SK-N-SH (cell line): ENCODE results near the gene GSC2.

Source experiments
- CTCF ChIP-seq: fragments of 200-600 bp; sonication (generic); IDR thresholded peaks from 2 replicates; pipeline ENCODE4 v1.6.1; 2017; ENCODE audit warnings: antibody characterized with exemption, mild to moderate bottlenecking, moderate library complexity
- POLR2AphosphoS5 ChIP-seq: IDR thresholded peaks from 2 replicates; pipeline ENCODE4 v1.6.1; 2012; ENCODE audit warnings: low read depth, low read length

DNA sequence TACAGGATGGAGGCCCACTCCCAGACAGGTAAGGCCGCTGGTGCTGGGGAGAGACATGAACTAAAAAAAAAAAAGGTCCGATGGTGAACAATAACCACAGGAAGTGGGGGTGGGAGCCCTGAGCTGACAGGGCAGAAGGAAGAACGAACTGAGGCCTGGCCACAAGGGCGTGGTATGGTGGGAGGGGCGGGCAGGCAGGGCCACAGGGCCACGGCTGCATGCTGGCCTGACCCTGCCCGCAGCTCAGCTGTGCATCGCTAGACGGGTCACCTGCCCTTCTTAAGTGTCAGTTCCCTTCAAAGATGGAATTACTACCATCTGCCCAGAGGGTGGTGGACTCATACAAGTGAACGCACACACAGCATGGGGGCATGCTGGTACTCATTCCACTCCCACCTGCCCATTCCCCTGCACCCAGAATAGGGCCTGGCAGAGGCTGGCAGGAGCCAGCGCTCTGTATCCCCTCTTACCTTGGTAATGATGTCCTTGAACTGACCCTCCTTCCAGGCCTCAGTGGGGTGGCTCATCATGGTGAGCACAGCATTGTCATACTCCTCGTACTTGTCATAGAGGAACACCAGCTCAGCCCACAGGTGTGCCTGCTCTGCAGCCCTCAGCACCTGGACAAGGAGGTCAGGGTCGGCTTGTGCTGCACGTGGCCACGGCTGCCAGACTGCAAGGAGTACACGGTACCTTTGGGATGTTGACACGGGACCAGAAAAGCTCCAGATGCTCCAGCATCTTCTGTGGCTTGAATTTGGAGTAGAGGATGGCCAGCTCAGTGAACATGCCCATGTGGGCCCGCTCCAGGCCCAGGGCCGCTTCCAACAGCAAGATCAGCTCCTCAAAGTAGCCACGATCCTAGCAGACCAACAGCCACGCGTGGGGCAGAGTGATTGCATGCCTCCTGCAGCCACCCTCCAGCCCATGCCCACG, 46.0 kb upstream of the GSC2 start:
- TF ChIP-seq POLR2AphosphoS5, result no peak
- TF ChIP-seq CTCF, result no peak
